Esophagus mucosa (tissue), 1 donor: ENCODE data around the gene TUBB2A. TPM values are rescaled to one million over a fixed set of nuclear protein-coding genes. Genes with fewer than 3 reads are reported as not detected.
"Not testable (repeated sequence)": the region's sequence is repeated elsewhere in the genome, so short reads cannot be mapped to it uniquely, and the experiment has no call there.

Experiments used
- ATAC-seq: fragments of 200-7000 bp; cut with Tn5 transposase; one replicate; pipeline ENCODE4 v1.9.1; 2020
- total RNA-seq: library from RNA; stranded (reverse); gene quantifications from one replicate; pipeline ENCODE4 v1.2.4, GENCODE V29; 2023
- donor health status: DM: yes; HTN: yes; CAD: no.

The TUBB2A gene
- total RNA-seq, 1 donor from 2014 or later, result 70.3 TPM

- ATAC-seq, result no peak
These were observed 4.7 kb downstream of the TUBB2A start for GRCh38 chr6:3152689-3153088.

GRCh38 chr6:3151691-3152090 lies 5.7 kb downstream of the TUBB2A start:
- no peak for ATAC-seq

- ATAC-seq, result peak; percentile 39
These were observed 9.2 kb downstream of the TUBB2A start for GRCh38 chr6:3147914-3148757.

- no peak for ATAC-seq
These were observed 12.8 kb downstream of the TUBB2A start for GRCh38 chr6:3144571-3144970.

- ATAC-seq, result no peak
These were observed 14.2 kb downstream of the TUBB2A start for GRCh38 chr6:3143158-3143557.

GRCh38 chr6:3142536-3142935 lies 14.8 kb downstream of the TUBB2A start:
- ATAC-seq, result no peak

GRCh38 chr6:3140201-3140600 lies 17.1 kb downstream of the TUBB2A start:
- ATAC-seq, result no peak

GRCh38 chr6:3139090-3139903 lies 18.0 kb downstream of the TUBB2A start:
- peak; percentile 95 for ATAC-seq

- no peak for ATAC-seq
These were observed 19.0 kb downstream of the TUBB2A start for GRCh38 chr6:3138341-3138740.

GRCh38 chr6:3137873-3138272 lies 19.5 kb downstream of the TUBB2A start:
- not testable (repeated sequence) for ATAC-seq

- ATAC-seq, result no peak
These were observed 20.1 kb downstream of the TUBB2A start for GRCh38 chr6:3137057-3137777.

GRCh38 chr6:3136292-3137011 lies 20.9 kb downstream of the TUBB2A start:
- ATAC-seq, result no peak

- no peak for ATAC-seq
These were observed 21.6 kb downstream of the TUBB2A start for GRCh38 chr6:3135668-3136291.

- ATAC-seq, result no peak
These were observed 23.8 kb downstream of the TUBB2A start for GRCh38 chr6:3133515-3133914.

- ATAC-seq, result no peak
These were observed 25.6 kb downstream of the TUBB2A start for GRCh38 chr6:3131695-3132094.

- ATAC-seq, result no peak
These were observed 28.8 kb downstream of the TUBB2A start for GRCh38 chr6:3128356-3129108.

GRCh38 chr6:3125815-3126214 lies 31.5 kb downstream of the TUBB2A start:
- ATAC-seq, result no peak

GRCh38 chr6:3124667-3125066 lies 32.7 kb downstream of the TUBB2A start:
- no peak for ATAC-seq

- ATAC-seq, result no peak
These were observed 34.5 kb downstream of the TUBB2A start for GRCh38 chr6:3122823-3123182.

GRCh38 chr6:3120765-3121089 lies 36.6 kb downstream of the TUBB2A start:
- no peak for ATAC-seq

GRCh38 chr6:3119040-3119723 lies 38.2 kb downstream of the TUBB2A start:
- peak; percentile 24 for ATAC-seq
